GM12878 (cell line): ENCODE results near the gene KRT79. TPM values are rescaled to one million over a fixed set of nuclear protein-coding genes. Genes with fewer than 3 reads are reported as not detected.

Experiments
- ATAC-seq: fragments of 200-7000 bp; cut with Tn5 transposase; 3 replicates; pipeline ENCODE4 v1.9.1; 2020; ENCODE audit warnings: mild to moderate bottlenecking, moderate library complexity
- BruUV-seq: library from RNA; stranded (reverse); fragments of 400-500 nt; replicated peaks from 2 replicates; lab custom pipeline; 2021; lab: Mats Ljungman, UMichigan
- CTCF ChIA-PET: fragments of 300-600 bp; sonication (Branson Sonifier 250); formaldehyde crosslinking; extraction: SDS; loops from one replicate; lab custom pipeline; 2021; ENCODE audit warnings: inconsistent platforms; lab: Yijun Ruan, JAX
- POLR2A ChIA-PET: fragments of 350-600 bp; formaldehyde crosslinking; extraction: SDS; loops from one replicate; lab custom pipeline; 2021; ENCODE audit warnings: inconsistent platforms; lab: Charles Lee
- RAD21 ChIA-PET: fragments of 300-600 bp; sonication (Branson Sonifier 250); formaldehyde crosslinking; loops from one replicate; lab custom pipeline; 2023; ENCODE audit warnings: antibody characterized with exemption; ENCODE audit not compliant: unreplicated experiment; lab: Charles Lee
- SMC1A ChIA-PET: fragments of 300-600 bp; sonication (Branson Sonifier 250); formaldehyde crosslinking; loops from one replicate; lab custom pipeline; 2023; ENCODE audit not compliant: unreplicated experiment, uncharacterized antibody; lab: Charles Lee
- DNase-seq: peaks from one replicate; pipeline ENCODE4 v3.0.0-alpha.2; 2011; ENCODE audit warnings: low read depth, low spot score
- FAIRE-seq: peaks from 3 replicates; lab custom pipeline; 2011; peaks lifted over from hg19 to GRCh38; lab: Jason Lieb, UNC
- H2AFZ ChIP-seq: 2 replicates; pipeline ENCODE4 v1.6.0; 2011; ENCODE audit warnings: low read depth, low read length, control low read depth; ENCODE audit not compliant: control insufficient read depth
- H3K27ac ChIP-seq: 2 replicates; pipeline ENCODE4 v1.5.1; 2011; ENCODE audit warnings: control low read depth; ENCODE audit not compliant: control insufficient read depth, insufficient read depth
- H3K27me3 ChIP-seq, 2 experiments: replicated peaks in 1 of 2; 2 replicates each; pipeline versions ENCODE4 v1.6.0 to v1.6.1; 2011; ENCODE audit warnings: low read length in 1 of 2; ENCODE audit not compliant: control insufficient read depth in 2 of 2, insufficient read depth in 2 of 2
- H3K36me3 ChIP-seq, 2 experiments: 2 replicates each; pipeline ENCODE4 v1.5.1; 2011; ENCODE audit warnings: low read length in 1 of 2; ENCODE audit not compliant: control insufficient read depth in 2 of 2, insufficient read depth in 2 of 2
- H3K4me1 ChIP-seq: 2 replicates; pipeline ENCODE4 v1.6.1; 2011; ENCODE audit warnings: mild to moderate bottlenecking, low read length, moderate library complexity, mixed read lengths; ENCODE audit not compliant: control insufficient read depth, insufficient read depth
- H3K4me2 ChIP-seq: 2 replicates; pipeline ENCODE4 v1.6.0; 2011; ENCODE audit warnings: control low read depth; ENCODE audit not compliant: control insufficient read depth, insufficient read depth
- H3K4me3 ChIP-seq: fragments of 200-600 bp; sonication (generic); 2 replicates; pipeline ENCODE4 v1.5.1; 2016
- H3K79me2 ChIP-seq: 2 replicates; pipeline ENCODE4 v1.6.0; 2011; ENCODE audit warnings: low read length; ENCODE audit not compliant: control insufficient read depth, insufficient read depth
- H3K9ac ChIP-seq: 2 replicates; pipeline ENCODE4 v1.8.0; 2011; ENCODE audit warnings: low read length, control low read depth, mixed read lengths; ENCODE audit not compliant: control insufficient read depth, insufficient read depth
- H3K9me3 ChIP-seq: replicated peaks from 3 replicates; pipeline ENCODE4 v1.5.1; 2011; ENCODE audit warnings: mild to moderate bottlenecking, low read length; ENCODE audit not compliant: control insufficient read depth, insufficient read depth
- H4K20me1 ChIP-seq: 2 replicates; pipeline ENCODE4 v1.6.0; 2011; ENCODE audit not compliant: control insufficient read depth, insufficient read depth
- BCL11A ChIP-seq: IDR thresholded peaks from 2 replicates; pipeline ENCODE4 v1.6.1; 2011; ENCODE audit warnings: low read depth, low read length
- BMI1 ChIP-seq: fragments of 450-650 bp; IDR thresholded peaks from 2 replicates; pipeline ENCODE4 v1.6.1; 2016; ENCODE audit warnings: mild to moderate bottlenecking, moderate library complexity, borderline replicate concordance
- CBX3 ChIP-seq: fragments of 200-600 bp; sonication (generic); IDR thresholded peaks from 2 replicates; pipeline ENCODE4 v1.6.1; 2016; ENCODE audit warnings: low read depth, borderline replicate concordance
- CREB1 ChIP-seq: IDR thresholded peaks from 2 replicates; pipeline ENCODE4 v1.6.1; 2012; ENCODE audit warnings: low read depth, mild to moderate bottlenecking, inconsistent platforms
- IKZF1 ChIP-seq: fragments of 450-650 bp; conservative IDR thresholded peaks from 2 replicates; pipeline ENCODE4 v1.6.1; 2017; ENCODE audit warnings: antibody characterized with exemption, mild to moderate bottlenecking
- IRF3 ChIP-seq: fragments of 450-650 bp; IDR thresholded peaks from 2 replicates; pipeline ENCODE4 v1.6.1; 2014; ENCODE audit warnings: mild to moderate bottlenecking
- MXI1 ChIP-seq: fragments of 150-350 bp; IDR thresholded peaks from 2 replicates; pipeline ENCODE4 v1.6.1; 2011; ENCODE audit warnings: low read depth, mild to moderate bottlenecking, inconsistent platforms, low read length, improper control_type of control experiment
- NFIC ChIP-seq: IDR thresholded peaks from 2 replicates; pipeline ENCODE4 v1.6.1; 2012; ENCODE audit warnings: low read depth, mild to moderate bottlenecking, inconsistent platforms, low read length, moderate library complexity
- NR2F1 ChIP-seq: fragments of 450-650 bp; conservative IDR thresholded peaks from 2 replicates; pipeline ENCODE4 v1.6.1; 2017; ENCODE audit warnings: mild to moderate bottlenecking
- RAD21 ChIP-seq: IDR thresholded peaks from 2 replicates; pipeline ENCODE4 v1.6.1; 2011; ENCODE audit warnings: mild to moderate bottlenecking, low read depth, low read length, moderate library complexity; ENCODE audit not compliant: insufficient read depth
- SKIL ChIP-seq: fragments of 450-650 bp; IDR thresholded peaks from 2 replicates; pipeline ENCODE4 v1.6.1; 2017; ENCODE audit warnings: mild to moderate bottlenecking, low read depth, inconsistent platforms; ENCODE audit not compliant: poor library complexity, severe bottlenecking
- SPI1 ChIP-seq: IDR thresholded peaks from 2 replicates; pipeline ENCODE4 v1.6.1; 2011; ENCODE audit warnings: low read depth, mild to moderate bottlenecking, low read length, moderate library complexity, borderline replicate concordance; ENCODE audit not compliant: insufficient read depth
- SUPT20H ChIP-seq: IDR thresholded peaks from 2 replicates; pipeline ENCODE4 v1.6.1; 2011; ENCODE audit warnings: low read depth, mild to moderate bottlenecking, low read length, moderate library complexity, borderline replicate concordance; ENCODE audit not compliant: control insufficient read depth
- YY1 ChIP-seq: IDR thresholded peaks from 2 replicates; pipeline ENCODE4 v1.6.1; 2011; ENCODE audit warnings: low read depth, mild to moderate bottlenecking, low read length
- ZBTB33 ChIP-seq: fragments of 450-650 bp; IDR thresholded peaks from 2 replicates; pipeline ENCODE4 v1.6.1; 2017; ENCODE audit warnings: mild to moderate bottlenecking
- WGBS: methylation state at CpG from one replicate; pipeline ENCODE4 v1.1.6; 2016; ENCODE audit warnings: low lambda C conversion rate; ENCODE audit not compliant: insufficient replicate concordance, insufficient coverage; ENCODE audit errors: missing lambda C conversion rate; 5-methylcytosine and 5-hydroxymethylcytosine counted together
- in situ Hi-C: fragments of 300-500 bp; cut with MboI; formaldehyde crosslinking; loops from 9 replicates; pipeline ENCODE4 v1.14.3; 2018; ENCODE audit warnings: mixed read lengths
- intact Hi-C: fragments of 100-400 bp; cut with micrococcal nuclease; formaldehyde crosslinking; loops from one replicate; pipeline ENCODE4 v1.14.2; 2022; ENCODE audit not compliant: unreplicated experiment
- polyA plus RNA-seq, 11 experiments: library from polyadenylated mRNA; depleted of rRNA in 4 of 11; unstranded in 6 of 11; stranded (reverse) in 5 of 11; fragments of >200 nt; fragmentation: Nextera tagmentation in 4 of 11; fragmentation: Illumina TruSeq in 1 of 11; extraction: Ambion mirVana in 4 of 11; extraction: Trizol in 1 of 11; gene quantifications; 1 replicate in 1 of 11; 2 replicates in 10 of 11; pipeline versions ENCODE4 v1.2.1 to v1.2.3, GENCODE V29; 2011 to 2016; ENCODE audit warnings: inconsistent platforms in 2 of 11, missing spikeins in 2 of 11, low read depth in 1 of 11
- total RNA-seq, 4 experiments: library from RNA; depleted of rRNA in 3 of 4; stranded (reverse); fragments of >200 nt in 3 of 4; fragmentation: Illumina TruSeq in 1 of 4; extraction: Trizol in 1 of 4; gene quantifications; 2 replicates each; pipeline versions ENCODE4 v1.2.1 to v1.2.3, GENCODE V29; 2013 to 2021

Gene KRT79
- total and polyA plus RNA-seq, 10 of the 15 experiments (the other 5 are each of a cell fraction or from before 2014, with no cell fraction given) = 0.03 to 0.09 (median 0.07) TPM; not detected in 7

GRCh38 chr12:52826611-52827498 lies 7.3 kb downstream of the KRT79 start:
- Histone ChIP-seq H3K79me2 (no peaks in the 10 kb centered on the region), H3K36me3 (no peaks in the 10 kb centered on the region), H3K27ac (no peak overlapping the region), H3K4me2 (no peak overlapping the region), H3K9ac (no peak overlapping the region), H3K9me3 (no peaks in the 10 kb centered on the region), H2AFZ (no peak overlapping the region)
- SMC1A ChIA-PET = no interaction called here
- FAIRE-seq (no peak), DNase-seq (no peak)
- 28% methylated on average over 11 of the region's 11 CpGs for WGBS
- CTCF ChIA-PET = no interaction called here
- RAD21 ChIA-PET = no interaction called here
- TF ChIP-seq NR2F1 (no peak), SKIL (no peak), CBX3 (no peak), ZBTB33 (no peak), RAD21 (no peak), NFIC (no peak), YY1 (no peak), IRF3 (no peak), IKZF1 (no peak), BCL11A (no peak), SPI1 (no peak), SUPT20H (no peak), CREB1 (no peak), MXI1 (no peak), BMI1 (no peak)
- TF ChIP-seq, all 136 proteins: peak for 0
- BruUV-seq = no TSS peak
- ATAC-seq = no peak
- no peaks in the 10 kb centered on the region for H3K4me1 ChIP-seq
- intact Hi-C loops (no loop called here), in situ Hi-C loops (no loop called here)
- H3K27me3 ChIP-seq = peaks cover 0 to 5% of the 10 kb centered on the region in 2 experiments; a peak in 2 of 4 replicates
- POLR2A ChIA-PET = interaction anchor here (0.7 kb wide), 1 partner anchor 385 kb away, joined by 4 read pairs; no protein-coding TSS in a partner anchor
- no peaks in the 10 kb centered on the region for H4K20me1 ChIP-seq
- H3K4me3 ChIP-seq = no peak overlapping the region
